H1 (cell line): ENCODE data around the gene TGM5.

ENCODE experiments used
- E2F6 ChIP-seq: IDR thresholded peaks from 2 replicates; pipeline ENCODE4 v1.6.1; 2012; ENCODE audit warnings: inconsistent platforms
- EP300 ChIP-seq, 2 experiments: IDR thresholded peaks; 1 replicate in 1 of 2; 2 replicates in 1 of 2; pipeline ENCODE4 v1.6.1; 2011 to 2012; ENCODE audit warnings: low read depth in 2 of 2, low read length in 2 of 2, mild to moderate bottlenecking in 2 of 2, borderline replicate concordance in 1 of 2, inconsistent platforms in 1 of 2, moderate library complexity in 1 of 2
- HDAC2 ChIP-seq, 2 experiments: fragments of 300-600 bp in 1 of 2; sonication (generic) in 1 of 2; IDR thresholded peaks; 2 replicates each; pipeline ENCODE4 v1.6.1; 2011 to 2012; ENCODE audit warnings: low read depth in 2 of 2, low read length in 2 of 2, mild to moderate bottlenecking in 2 of 2, moderate library complexity in 2 of 2, borderline replicate concordance in 1 of 2, inconsistent platforms in 1 of 2

- no peak for TF ChIP-seq EP300 (IDR thresholded peaks at IDR 0.05; ENCODE audit: borderline replicate concordance in 1 of 2, low read depth in 2 of 2, low read length in 2 of 2)
- TF ChIP-seq HDAC2 (IDR thresholded peaks at IDR 0.05; ENCODE audit: borderline replicate concordance in 1 of 2, low read depth in 2 of 2, low read length in 2 of 2), result no peak
- TF ChIP-seq E2F6, result no peak
Measured at GRCh38 chr15:43183270-43183669, 83.5 kb downstream of the TGM5 start.
